Esophagus squamous epithelium (tissue), 5 donors: ENCODE results near the gene EDC4. TPM values are rescaled to one million over a fixed set of nuclear protein-coding genes. Genes with fewer than 3 reads are reported as not detected.
A peak's percentile ranks its signal among the peaks of the same experiment; 100 is the strongest.

Source experiments
- DNase-seq: peaks from one replicate; lab custom pipeline; 2025; lab: John Stamatoyannopoulos, UW
- H3K27ac ChIP-seq, 4 donors: fragments of 200-600 bp; sonication (generic); one replicate each; pipeline ENCODE4 v1.5.1; 2016 to 2019; ENCODE audit warnings: mild to moderate bottlenecking in 1 of 4
- H3K27me3 ChIP-seq, 4 donors: fragments of 200-600 bp; sonication (generic); 1 replicate in 3 of 4; 2 replicates in 1 of 4; pipeline versions ENCODE4 v1.5.1 to v1.6.0; 2017 to 2021; ENCODE audit warnings: antibody characterized with exemption in 1 of 4
- H3K36me3 ChIP-seq, 3 donors: fragments of 200-600 bp; sonication (generic); one replicate each; pipeline ENCODE4 v1.5.1; 2016 to 2019
- H3K4me1 ChIP-seq, 3 donors: fragments of 200-600 bp; sonication (generic); one replicate each; pipeline ENCODE4 v1.5.1; 2017 to 2019
- H3K4me3 ChIP-seq, 4 donors: fragments of 200-600 bp; sonication (generic); 1 replicate in 3 of 4; 2 replicates in 1 of 4; pipeline ENCODE4 v1.5.1; 2016 to 2019; ENCODE audit warnings: mild to moderate bottlenecking in 2 of 4, moderate library complexity in 1 of 4
- H3K9me3 ChIP-seq, 3 donors: fragments of 200-600 bp; sonication (generic); one replicate each; pipeline ENCODE4 v1.5.1; 2016 to 2019
- POLR2A ChIP-seq, 4 donors: fragments of 450-650 bp; IDR thresholded peaks; one replicate each; pipeline ENCODE4 v1.6.1; 2017; ENCODE audit warnings: antibody characterized with exemption in 4 of 4, mild to moderate bottlenecking in 4 of 4, moderate library complexity in 3 of 4
- WGBS, 2 donors: methylation state at CpG; one replicate each; pipeline ENCODE4 v1.1.5; 2018; 5-methylcytosine and 5-hydroxymethylcytosine counted together
- intact Hi-C: fragments of 100-400 bp; cut with DNase I; formaldehyde crosslinking; loops from one replicate; pipeline ENCODE4 v1.15.0; 2022
- total RNA-seq, 4 donors: library from RNA; depleted of rRNA; stranded (reverse); fragments of >200 nt; gene quantifications; one replicate each; pipeline ENCODE4 v1.1.0, GENCODE V29; 2016
- TF ChIP-seq, protein P1 (sequence below), 6 experiments: fragments of 450-650 bp in 4 of 6; fragments of 200-600 bp in 2 of 6; sonication (generic) in 2 of 6; IDR thresholded peaks; one replicate each; pipeline ENCODE4 v1.5.1; 2016 to 2019; ENCODE audit warnings: antibody characterized with exemption in 6 of 6, mild to moderate bottlenecking in 4 of 6, moderate library complexity in 4 of 6
- donor health status: DM: yes; HTN: yes; CAD: no.

EDC4 gene
- total RNA-seq, 4 donors from 2014 or later, result 26.5 to 46.9 (median 37.0) TPM

DNA sequence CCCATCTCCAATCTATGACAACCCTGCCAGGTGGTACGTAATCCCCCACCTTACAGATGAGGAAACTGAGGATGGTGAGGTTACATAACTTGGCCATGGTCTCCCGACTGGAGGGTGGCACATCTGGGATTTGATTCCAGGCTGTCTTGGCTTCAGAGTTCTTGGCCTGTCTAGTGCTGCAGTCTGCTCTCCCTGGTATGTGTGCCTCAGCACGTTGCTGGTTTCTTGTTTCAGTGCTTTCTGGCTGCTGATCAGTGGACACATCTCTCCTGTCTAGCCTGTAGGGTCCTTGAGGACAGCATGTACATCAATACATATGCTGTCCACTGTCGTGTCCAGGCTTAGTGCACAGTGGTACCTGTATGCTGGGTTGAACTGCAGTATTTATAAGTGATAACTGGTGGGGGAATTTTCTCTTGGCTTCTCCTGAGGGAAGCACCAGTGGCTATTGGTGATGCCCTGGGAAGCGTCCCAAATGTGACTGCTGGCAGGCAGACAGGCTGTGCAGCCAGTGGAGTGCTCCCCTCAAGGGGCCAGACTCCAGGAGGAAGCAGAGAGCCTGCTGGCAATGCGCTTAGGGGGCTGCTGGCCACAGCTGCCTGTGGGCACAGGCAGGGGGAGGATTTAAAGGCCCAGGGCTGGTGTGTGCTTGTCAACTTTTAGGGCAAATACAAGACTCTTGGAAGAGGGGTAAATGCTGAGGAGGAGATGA lies 44.4 kb downstream of the EDC4 start:
- no peak overlapping the region for H3K4me3 ChIP-seq
- TF ChIP-seq, protein P1, sequence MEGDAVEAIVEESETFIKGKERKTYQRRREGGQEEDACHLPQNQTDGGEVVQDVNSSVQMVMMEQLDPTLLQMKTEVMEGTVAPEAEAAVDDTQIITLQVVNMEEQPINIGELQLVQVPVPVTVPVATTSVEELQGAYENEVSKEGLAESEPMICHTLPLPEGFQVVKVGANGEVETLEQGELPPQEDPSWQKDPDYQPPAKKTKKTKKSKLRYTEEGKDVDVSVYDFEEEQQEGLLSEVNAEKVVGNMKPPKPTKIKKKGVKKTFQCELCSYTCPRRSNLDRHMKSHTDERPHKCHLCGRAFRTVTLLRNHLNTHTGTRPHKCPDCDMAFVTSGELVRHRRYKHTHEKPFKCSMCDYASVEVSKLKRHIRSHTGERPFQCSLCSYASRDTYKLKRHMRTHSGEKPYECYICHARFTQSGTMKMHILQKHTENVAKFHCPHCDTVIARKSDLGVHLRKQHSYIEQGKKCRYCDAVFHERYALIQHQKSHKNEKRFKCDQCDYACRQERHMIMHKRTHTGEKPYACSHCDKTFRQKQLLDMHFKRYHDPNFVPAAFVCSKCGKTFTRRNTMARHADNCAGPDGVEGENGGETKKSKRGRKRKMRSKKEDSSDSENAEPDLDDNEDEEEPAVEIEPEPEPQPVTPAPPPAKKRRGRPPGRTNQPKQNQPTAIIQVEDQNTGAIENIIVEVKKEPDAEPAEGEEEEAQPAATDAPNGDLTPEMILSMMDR (IDR thresholded peaks at IDR 0.05), result no peak
- TF ChIP-seq POLR2A (IDR thresholded peaks at IDR 0.05), result no peak
- intact Hi-C loops, result no loop called here
- H3K4me1 ChIP-seq, result peaks cover 6 to 57% (median 8%) of the 10 kb centered on the region in 3 donors
- peaks cover 0 to 76% (median 0%) of the 10 kb centered on the region in 3 donors for H3K36me3 ChIP-seq
- H3K9me3 ChIP-seq, result no peaks in the 10 kb centered on the region
- H3K27ac ChIP-seq, result peak overlapping the region in 2 of 4 donors; percentile 30 to 60
- DNase-seq, result no peak
- no peaks in the 10 kb centered on the region for H3K27me3 ChIP-seq
- WGBS, 2 donors, result 68 to 71% methylated on average over 3 to 4 of the region's 6 CpGs

GRCh38 chr16:67917852-67918236 lies 45.0 kb downstream of the EDC4 start:
- DNase-seq, result no peak
- Histone ChIP-seq H3K9me3 (no peaks in the 10 kb centered on the region), H3K27ac (peak overlapping the region in 2 of 4 donors; percentile 30 to 60), H3K27me3 (no peaks in the 10 kb centered on the region), H3K4me1 (peaks cover 6 to 63% (median 13%) of the 10 kb centered on the region in 3 donors), H3K36me3 (peaks cover 0 to 70% (median 0%) of the 10 kb centered on the region in 3 donors), H3K4me3 (no peak overlapping the region)
- WGBS, 2 donors, result 59 to 61% methylated on average over 4 of the region's 4 CpGs
- intact Hi-C loops, result no loop called here
- TF ChIP-seq, protein P1 (IDR thresholded peaks at IDR 0.05), result no peak
- TF ChIP-seq POLR2A (IDR thresholded peaks at IDR 0.05), result no peak

DNA sequence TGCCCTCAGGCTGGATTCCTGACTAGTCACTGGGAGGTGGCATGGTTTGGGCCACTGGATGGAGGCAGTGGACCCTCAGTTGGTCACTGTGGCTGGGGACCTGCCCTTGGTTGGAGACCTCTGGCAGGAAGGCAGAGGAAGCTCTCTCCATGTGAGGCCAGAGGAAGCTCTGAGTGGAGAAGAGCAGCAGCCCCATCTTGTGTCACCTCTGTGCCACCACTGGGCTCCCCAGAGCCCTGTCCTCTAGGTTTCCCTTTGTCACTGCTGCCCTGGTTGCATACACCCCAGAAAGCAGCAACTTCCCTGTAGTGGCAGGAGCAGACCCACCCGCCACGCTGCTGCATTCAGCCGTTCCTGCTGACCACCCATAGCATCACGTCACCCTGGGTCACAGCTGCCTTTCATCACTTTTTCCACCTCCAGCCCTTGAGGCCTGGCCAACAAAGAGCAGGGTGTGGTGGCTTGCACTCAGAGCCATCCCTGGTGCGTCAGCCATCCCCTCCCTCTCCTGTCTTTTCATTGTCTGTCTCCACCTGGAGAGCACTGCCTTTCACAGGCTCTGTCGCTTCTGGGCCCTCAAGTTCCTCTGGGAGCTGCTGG lies 46.9 kb downstream of the EDC4 start:
- no peaks in the 10 kb centered on the region for H3K9me3 ChIP-seq
- H3K27ac ChIP-seq, result peak overlapping the region in 3 of 4 donors; percentile 12 to 34 (median 13)
- no peaks in the 10 kb centered on the region for H3K27me3 ChIP-seq
- intact Hi-C loops, result loop anchor here (5.0 kb wide), 1 partner anchor 37 kb away; the partner anchor contains the start of gene NRN1L
- H3K4me1 ChIP-seq, result peaks cover 9 to 82% (median 16%) of the 10 kb centered on the region in 3 donors
- H3K36me3 ChIP-seq, result peaks cover 0 to 65% (median 0%) of the 10 kb centered on the region in 3 donors
- DNase-seq, result no peak
- WGBS, 2 donors, result 75 to 82% methylated on average over 6 of the region's 6 CpGs
- TF ChIP-seq POLR2A (IDR thresholded peaks at IDR 0.05), result no peak
- TF ChIP-seq, protein P1 (IDR thresholded peaks at IDR 0.05), result peak in 1 of 6 experiments; percentile 10
- H3K4me3 ChIP-seq, result no peak overlapping the region

DNA sequence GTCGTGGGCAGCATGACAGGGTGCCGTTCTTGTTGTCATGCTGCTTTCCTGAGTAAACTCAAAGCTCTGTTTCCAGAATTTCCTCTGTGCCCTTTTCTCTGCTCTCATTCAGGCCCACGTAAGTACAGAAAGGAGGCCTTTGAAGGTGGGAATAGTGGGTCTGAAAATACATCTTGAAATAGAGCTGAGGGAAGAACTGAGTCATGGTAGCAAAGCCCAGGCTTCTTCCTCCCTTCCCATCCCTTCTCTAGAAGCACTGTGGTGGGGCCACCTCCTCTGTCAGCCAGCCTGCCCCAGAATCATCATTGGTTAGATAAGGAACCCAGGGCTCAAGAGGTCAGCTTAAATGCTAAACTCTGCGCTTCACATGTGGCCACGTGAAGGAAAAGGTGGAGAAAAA lies 49.4 kb downstream of the EDC4 start:
- peaks cover 9 to 84% (median 21%) of the 10 kb centered on the region in 3 donors for H3K4me1 ChIP-seq
- no peak for TF ChIP-seq POLR2A (IDR thresholded peaks at IDR 0.05)
- TF ChIP-seq, protein P1 (IDR thresholded peaks at IDR 0.05), result no peak
- no peak for DNase-seq
- peaks cover 0 to 49% (median under 1%) of the 10 kb centered on the region in 3 donors for H3K36me3 ChIP-seq
- intact Hi-C loops, result loop anchor here (5.0 kb wide), 1 partner anchor 40 kb away; the partner anchor contains the start of gene NRN1L
- H3K4me3 ChIP-seq, result no peak overlapping the region
- peak overlapping the region in 1 of 4 donors; percentile 32 for H3K27ac ChIP-seq
- no peaks in the 10 kb centered on the region for H3K9me3 ChIP-seq
- 50 to 64% methylated on average over 3 to 5 of the region's 5 CpGs for WGBS, 2 donors
- H3K27me3 ChIP-seq, result no peaks in the 10 kb centered on the region

DNA sequence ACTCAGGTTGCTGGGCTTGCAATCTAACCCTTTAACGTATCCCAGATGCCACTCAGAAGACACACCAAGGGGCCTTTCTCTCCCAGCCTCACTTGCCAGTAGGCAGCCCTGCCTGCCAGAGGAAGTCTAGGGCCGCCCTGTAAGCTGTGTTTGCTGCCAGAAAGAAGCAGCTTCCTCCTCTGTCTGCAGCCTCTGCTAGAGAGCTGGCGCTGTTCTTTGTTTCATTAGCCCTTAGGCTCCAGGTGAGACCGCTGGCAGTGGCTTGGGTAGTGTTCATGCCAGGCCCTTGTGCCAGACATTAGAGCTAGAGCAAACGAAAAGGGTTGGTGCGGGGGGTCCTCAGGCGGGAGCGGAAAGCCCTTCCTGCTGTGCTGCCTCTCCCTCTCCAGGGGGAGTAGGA lies 49.9 kb downstream of the EDC4 start:
- DNase-seq, result no peak
- intact Hi-C loops, result loop anchor here (5.0 kb wide), 1 partner anchor 40 kb away; the partner anchor contains the start of gene NRN1L
- H3K4me1 ChIP-seq, result peaks cover 9 to 78% (median 17%) of the 10 kb centered on the region in 3 donors
- H3K36me3 ChIP-seq, result peaks cover 0 to 49% (median 5%) of the 10 kb centered on the region in 3 donors
- H3K9me3 ChIP-seq, result no peaks in the 10 kb centered on the region
- H3K4me3 ChIP-seq, result no peak overlapping the region
- TF ChIP-seq, protein P1 (IDR thresholded peaks at IDR 0.05), result peak in 2 of 6 experiments; percentile 14 to 19
- TF ChIP-seq POLR2A (IDR thresholded peaks at IDR 0.05), result no peak
- peak overlapping the region in 2 of 4 donors; percentile 6 to 32 for H3K27ac ChIP-seq
- 30 to 61% methylated on average over 2 to 3 of the region's 8 CpGs for WGBS, 2 donors
- no peaks in the 10 kb centered on the region for H3K27me3 ChIP-seq
